CD8-positive, alpha-beta memory T cell (primary cell): ENCODE results near the gene SDF4. TPM values are rescaled to one million over a fixed set of nuclear protein-coding genes. Genes with fewer than 3 reads are reported as not detected.
A peak's percentile ranks its signal among the peaks of the same experiment; 100 is the strongest.

Source experiments
- CTCF ChIA-PET: fragments of 350-600 bp; sonication (Branson Sonifier 250); formaldehyde crosslinking; loops from one replicate; lab custom pipeline; 2021; ENCODE audit warnings: antibody characterized with exemption; lab: Charles Lee
- POLR2A ChIA-PET: fragments of 350-600 bp; sonication (Branson Sonifier 250); formaldehyde crosslinking; loops from one replicate; lab custom pipeline; 2021; ENCODE audit warnings: antibody characterized with exemption; lab: Charles Lee
- DNase-seq, 5 donors: peaks; one replicate each; pipeline versions ENCODE4 v3.0.0 to v3.0.0-alpha.2; 2020 to 2022; ENCODE audit warnings: mixed read lengths in 1 of 5
- H3K27ac ChIP-seq: one replicate; pipeline ENCODE4 v1.7.0; 2013; ENCODE audit warnings: low read depth, mild to moderate bottlenecking, low read length, moderate library complexity
- H3K27me3 ChIP-seq: 2 replicates; pipeline ENCODE4 v1.7.0; 2013; ENCODE audit warnings: low read length, mild to moderate bottlenecking; ENCODE audit not compliant: insufficient read depth, poor library complexity, severe bottlenecking
- H3K36me3 ChIP-seq: 2 replicates; pipeline ENCODE4 v1.7.0; 2013; ENCODE audit warnings: mild to moderate bottlenecking, low read length, moderate library complexity; ENCODE audit not compliant: insufficient read depth
- H3K4me1 ChIP-seq: 2 replicates; pipeline ENCODE4 v1.7.0; 2013; ENCODE audit warnings: mild to moderate bottlenecking, low read length, moderate library complexity; ENCODE audit not compliant: insufficient read depth
- H3K4me3 ChIP-seq: 2 replicates; pipeline ENCODE4 v1.7.0; 2013; ENCODE audit warnings: mild to moderate bottlenecking, low read length
- H3K9me3 ChIP-seq: 2 replicates; pipeline ENCODE4 v1.7.0; 2013; ENCODE audit warnings: mild to moderate bottlenecking, low read length
- H3K27ac Mint-ChIP-seq, 8 donors: one replicate each; pipeline ENCODE4 v1.8.0; 2020 to 2021; ENCODE audit warnings: mixed read lengths in 8 of 8, mild to moderate bottlenecking in 6 of 8, inconsistent platforms in 3 of 8, moderate library complexity in 3 of 8
- H3K27me3 Mint-ChIP-seq, 2 donors: one replicate each; pipeline ENCODE4 v1.8.0; 2020 to 2021; ENCODE audit warnings: mixed read lengths in 2 of 2, mild to moderate bottlenecking in 1 of 2, moderate library complexity in 1 of 2
- H3K36me3 Mint-ChIP-seq, 3 donors: one replicate each; pipeline ENCODE4 v1.8.0; 2020 to 2021; ENCODE audit warnings: mixed read lengths in 3 of 3, inconsistent platforms in 1 of 3, mild to moderate bottlenecking in 1 of 3
- H3K4me1 Mint-ChIP-seq, 3 donors: one replicate each; pipeline ENCODE4 v1.8.0; 2020 to 2021; ENCODE audit warnings: mixed read lengths in 3 of 3, inconsistent platforms in 1 of 3, mild to moderate bottlenecking in 1 of 3
- H3K4me3 Mint-ChIP-seq, 7 donors: one replicate each; pipeline ENCODE4 v1.8.0; 2020 to 2021; ENCODE audit warnings: mixed read lengths in 7 of 7, mild to moderate bottlenecking in 6 of 7, moderate library complexity in 4 of 7, inconsistent platforms in 2 of 7
- H3K9me3 Mint-ChIP-seq, 5 donors: one replicate each; pipeline ENCODE4 v1.8.0; 2020 to 2022; ENCODE audit warnings: mixed read lengths in 5 of 5, mild to moderate bottlenecking in 3 of 5, moderate library complexity in 2 of 5, inconsistent platforms in 1 of 5
- polyA plus RNA-seq: library from polyadenylated mRNA; unstranded; fragments of 300-500 nt; fragmentation: Illumina TruSeq; gene quantifications from one replicate; pipeline ENCODE4 v1.2.3, GENCODE V29; 2021
- total RNA-seq, 2 experiments: library from RNA; stranded (reverse); gene quantifications; one replicate each; pipeline ENCODE4 v1.2.3, GENCODE V29; 2021

SDF4 gene
- total and polyA plus RNA-seq, 3 experiments from 2014 or later = 108 to 169 (median 158) TPM

DNA sequence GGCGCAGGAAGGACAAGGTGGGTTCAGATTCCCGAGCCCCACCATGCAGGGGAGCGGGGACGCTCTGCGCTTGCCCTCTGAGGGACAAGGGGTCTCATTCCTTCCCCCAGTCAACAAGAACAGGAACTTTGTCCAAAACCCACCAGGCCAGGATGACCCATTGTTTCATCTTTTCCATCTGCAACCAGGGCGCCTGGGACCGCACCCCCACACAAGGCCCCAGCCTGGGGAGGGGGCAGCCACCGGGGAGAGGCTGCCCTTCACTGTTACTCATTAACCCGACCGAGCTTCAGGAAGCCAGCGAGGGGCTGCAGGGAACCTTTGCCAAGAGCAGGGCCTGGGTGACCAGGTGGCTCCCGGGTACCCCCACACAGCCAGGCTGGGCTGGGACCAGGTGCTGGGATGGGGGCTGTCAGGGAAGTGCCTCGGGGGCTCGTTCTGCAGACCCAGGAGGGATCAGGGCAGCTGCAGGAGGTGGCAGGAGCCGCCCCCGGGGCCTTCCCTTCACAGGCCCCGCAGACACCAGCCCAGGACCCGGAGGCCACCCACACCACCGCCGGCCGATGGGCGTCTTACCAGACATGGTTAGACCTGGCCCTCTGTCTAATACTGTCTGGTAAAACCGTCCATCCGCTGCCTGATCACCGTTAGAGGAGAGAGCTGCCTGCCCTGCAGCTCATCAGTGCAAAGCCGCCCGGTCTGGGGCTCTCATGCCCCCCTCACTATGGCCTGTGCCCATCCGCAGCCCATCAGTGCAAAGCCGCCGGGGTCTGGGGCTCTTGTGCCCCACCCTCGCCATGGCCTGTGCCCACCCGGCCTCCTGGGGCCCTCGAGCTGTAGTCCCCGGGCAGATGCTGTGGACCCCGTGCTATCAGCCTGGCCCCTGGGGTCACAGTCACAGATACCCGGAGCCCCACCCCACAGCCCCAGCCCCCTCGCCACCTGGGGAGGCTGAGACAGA, 63.1 kb downstream of the SDF4 start:
- ChIA-PET POLR2A (no interaction called here), CTCF (no interaction called here)

GRCh38 chr1:1167841-1168450, 63.9 kb downstream of the SDF4 start:
- H3K9me3 ChIP-seq = no peaks in the 10 kb centered on the region
- no peaks in the 10 kb centered on the region for H3K9me3 Mint-ChIP-seq
- no peak overlapping the region for H3K4me3 ChIP-seq
- peak in 1 of 5 donors; percentile 34 for DNase-seq
- H3K4me1 ChIP-seq = peaks cover 6% of the 10 kb centered on the region
- H3K4me1 Mint-ChIP-seq = peaks cover 4 to 14% (median 9%) of the 10 kb centered on the region in 3 donors
- no peaks in the 10 kb centered on the region for H3K36me3 ChIP-seq
- ChIA-PET POLR2A (no interaction called here), CTCF (no interaction called here)
- peaks cover 4 to 15% of the 10 kb centered on the region in 2 donors for H3K27me3 Mint-ChIP-seq
- no peak overlapping the region for H3K27ac Mint-ChIP-seq
- no peak overlapping the region for H3K27ac ChIP-seq
- H3K36me3 Mint-ChIP-seq = no peaks in the 10 kb centered on the region
- H3K27me3 ChIP-seq = no peaks in the 10 kb centered on the region
- H3K4me3 Mint-ChIP-seq = no peak overlapping the region

More for the DNA sequence above, 63.1 kb downstream of the SDF4 start:
- H3K4me3 ChIP-seq = no peak overlapping the region
- Mint-ChIP-seq H3K4me1 (peaks cover 4 to 19% (median 9%) of the 10 kb centered on the region in 3 donors), H3K36me3 (no peaks in the 10 kb centered on the region), H3K4me3 (no peak overlapping the region), H3K27me3 (peaks cover 4 to 15% of the 10 kb centered on the region in 2 donors), H3K9me3 (no peaks in the 10 kb centered on the region), H3K27ac (no peak overlapping the region)
- no peaks in the 10 kb centered on the region for H3K36me3 ChIP-seq
- peak in 1 of 5 donors; percentile 40 for DNase-seq
- no peaks in the 10 kb centered on the region for H3K9me3 ChIP-seq
- peaks cover 12% of the 10 kb centered on the region for H3K4me1 ChIP-seq
- H3K27ac ChIP-seq = no peak overlapping the region
- H3K27me3 ChIP-seq = no peaks in the 10 kb centered on the region

DNA sequence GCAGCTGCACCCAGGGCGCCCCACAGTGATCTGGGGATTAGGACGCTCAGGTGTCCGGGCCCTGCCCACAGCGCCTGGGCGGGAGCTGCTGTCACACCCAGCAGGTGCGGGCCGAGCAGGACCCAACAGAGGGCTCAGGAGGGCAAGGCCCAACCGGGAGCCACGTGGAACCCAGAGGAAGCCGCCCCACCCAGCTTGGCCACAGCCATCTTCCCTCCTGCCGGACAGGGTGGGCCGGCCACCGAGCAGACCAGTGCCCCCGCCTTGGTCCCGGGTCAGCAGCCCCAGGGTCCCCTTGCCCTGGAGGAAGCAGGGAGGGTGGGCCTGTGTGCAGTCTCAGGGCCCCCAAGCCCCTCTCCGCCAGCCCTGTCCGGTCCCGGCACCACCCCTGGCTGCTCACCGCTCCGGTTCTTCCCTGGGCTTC, 64.4 kb downstream of the SDF4 start:
- Mint-ChIP-seq H3K27me3 (peaks cover 4 to 15% of the 10 kb centered on the region in 2 donors), H3K9me3 (no peaks in the 10 kb centered on the region)

More for the DNA sequence above, 64.4 kb downstream of the SDF4 start:
- Mint-ChIP-seq H3K4me3 (no peak overlapping the region), H3K4me1 (peaks cover 4 to 11% (median 8%) of the 10 kb centered on the region in 3 donors), H3K36me3 (no peaks in the 10 kb centered on the region), H3K27ac (no peak overlapping the region)
- H3K4me3 ChIP-seq = no peak overlapping the region
- DNase-seq = peak in 1 of 5 donors; percentile 38
- H3K27me3 ChIP-seq = no peaks in the 10 kb centered on the region
- no peaks in the 10 kb centered on the region for H3K9me3 ChIP-seq
- no peak overlapping the region for H3K27ac ChIP-seq
- H3K36me3 ChIP-seq = no peaks in the 10 kb centered on the region
- H3K4me1 ChIP-seq = peaks cover 5% of the 10 kb centered on the region
- CTCF ChIA-PET = no interaction called here
- POLR2A ChIA-PET = no interaction called here

Other genes with a start within 250 kb of the SDF4 start
- not detected for gene PERM1, start 249.9 kb downstream of the SDF4 start, total RNA-seq
- gene PERM1, start 249.9 kb downstream of the SDF4 start, polyA plus RNA-seq = not detected
- gene HES4, start 231.9 kb downstream of the SDF4 start, total RNA-seq = under 1 TPM; 0.24 to 0.62 TPM
- gene HES4, start 231.9 kb downstream of the SDF4 start, polyA plus RNA-seq = not detected
- 10 to 100 TPM; 16.9 to 20.4 TPM for gene ISG15, start 218.5 kb downstream of the SDF4 start, total RNA-seq
- gene ISG15, start 218.5 kb downstream of the SDF4 start, polyA plus RNA-seq = 250 TPM
- gene AGRN, start 211.9 kb downstream of the SDF4 start, total RNA-seq = 1 to 10 TPM; 7.1 to 8.0 TPM
- not detected for gene AGRN, start 211.9 kb downstream of the SDF4 start, polyA plus RNA-seq
- gene RNF223, start 157.7 kb downstream of the SDF4 start, total RNA-seq = not detected
- gene RNF223, start 157.7 kb downstream of the SDF4 start, polyA plus RNA-seq = not detected
- 10 to 100 TPM; 18.7 to 20.8 TPM for gene C1orf159, start 115.9 kb downstream of the SDF4 start, total RNA-seq
- gene C1orf159, start 115.9 kb downstream of the SDF4 start, polyA plus RNA-seq = 7.9 TPM
- not detected for gene TTLL10, start 58.1 kb downstream of the SDF4 start, total RNA-seq
- gene TTLL10, start 58.1 kb downstream of the SDF4 start, polyA plus RNA-seq = not detected
- gene TNFRSF18, start 25.4 kb downstream of the SDF4 start, total RNA-seq = 10 to 100 TPM; 91.0 to 97.1 TPM
- 2.0 TPM for gene TNFRSF18, start 25.4 kb downstream of the SDF4 start, polyA plus RNA-seq
- gene TNFRSF4, start 17.8 kb downstream of the SDF4 start, total RNA-seq = 100 to 1,000 TPM; 180 to 193 TPM
- 1.9 TPM for gene TNFRSF4, start 17.8 kb downstream of the SDF4 start, polyA plus RNA-seq
- gene B3GALT6, start 236 bp upstream of the SDF4 start, total RNA-seq = 10 to 100 TPM; 23.7 to 24.1 TPM
- 16.4 TPM for gene B3GALT6, start 236 bp upstream of the SDF4 start, polyA plus RNA-seq
- gene C1QTNF12, start 14.7 kb upstream of the SDF4 start, total RNA-seq = 1 to 10 TPM in 1 of 2 experiments, under 1 TPM in 1; 0.51 to 1.1 TPM
- gene C1QTNF12, start 14.7 kb upstream of the SDF4 start, polyA plus RNA-seq = not detected
- gene UBE2J2, start 41.9 kb upstream of the SDF4 start, total RNA-seq = 10 to 100 TPM; 76.7 to 79.3 TPM
- 79.7 TPM for gene UBE2J2, start 41.9 kb upstream of the SDF4 start, polyA plus RNA-seq
- 1 to 10 TPM; 2.9 to 5.0 TPM for gene SCNN1D, start 48.4 kb upstream of the SDF4 start, total RNA-seq
- 0.09 TPM for gene SCNN1D, start 48.4 kb upstream of the SDF4 start, polyA plus RNA-seq
- gene ACAP3, start 75.9 kb upstream of the SDF4 start, total RNA-seq = 10 to 100 TPM; 36.4 to 38.8 TPM
- 6.9 TPM for gene ACAP3, start 75.9 kb upstream of the SDF4 start, polyA plus RNA-seq
- 10 to 100 TPM; 32.9 to 34.3 TPM for gene PUSL1, start 76.6 kb upstream of the SDF4 start, total RNA-seq
- gene PUSL1, start 76.6 kb upstream of the SDF4 start, polyA plus RNA-seq = 22.0 TPM
- 100 to 1,000 TPM; 117 to 118 TPM for gene INTS11, start 92.7 kb upstream of the SDF4 start, total RNA-seq
- 70.5 TPM for gene INTS11, start 92.7 kb upstream of the SDF4 start, polyA plus RNA-seq
- gene CPTP, start 92.8 kb upstream of the SDF4 start, total RNA-seq = 10 to 100 TPM; 17.6 to 18.3 TPM
- gene CPTP, start 92.8 kb upstream of the SDF4 start, polyA plus RNA-seq = 23.6 TPM
- gene TAS1R3, start 99.3 kb upstream of the SDF4 start, total RNA-seq = under 1 TPM; 0.53 to 0.62 TPM
- 0.28 TPM for gene TAS1R3, start 99.3 kb upstream of the SDF4 start, polyA plus RNA-seq
- gene DVL1, start 117.4 kb upstream of the SDF4 start, total RNA-seq = 10 to 100 TPM; 39.7 to 41.1 TPM
- 1.6 TPM for gene DVL1, start 117.4 kb upstream of the SDF4 start, polyA plus RNA-seq
- under 1 TPM; 0.26 to 0.29 TPM for gene MXRA8, start 126.6 kb upstream of the SDF4 start, total RNA-seq
- gene MXRA8, start 126.6 kb upstream of the SDF4 start, polyA plus RNA-seq = 0.61 TPM
- 100 to 1,000 TPM; 159 to 169 TPM for gene AURKAIP1, start 143.2 kb upstream of the SDF4 start, total RNA-seq
- 157 TPM for gene AURKAIP1, start 143.2 kb upstream of the SDF4 start, polyA plus RNA-seq
- gene CCNL2, start 167.3 kb upstream of the SDF4 start, total RNA-seq = 100 to 1,000 TPM; 119 to 124 TPM
- gene CCNL2, start 167.3 kb upstream of the SDF4 start, polyA plus RNA-seq = 29.0 TPM
- 100 to 1,000 TPM; 206 to 208 TPM for gene MRPL20, start 175.3 kb upstream of the SDF4 start, total RNA-seq
- 198 TPM for gene MRPL20, start 175.3 kb upstream of the SDF4 start, polyA plus RNA-seq
- not detected for gene ANKRD65, start 189.3 kb upstream of the SDF4 start, total RNA-seq
- gene ANKRD65, start 189.3 kb upstream of the SDF4 start, polyA plus RNA-seq = not detected
- under 1 TPM in 1 of 2 experiments, not detected in 1; 0.31 TPM for gene VWA1, start 203.7 kb upstream of the SDF4 start, total RNA-seq
- not detected for gene VWA1, start 203.7 kb upstream of the SDF4 start, polyA plus RNA-seq
- 1 to 10 TPM in 1 of 2 experiments, under 1 TPM in 1; 0.53 to 1.9 TPM for gene ATAD3C, start 217.7 kb upstream of the SDF4 start, total RNA-seq
- gene ATAD3C, start 217.7 kb upstream of the SDF4 start, polyA plus RNA-seq = 4.3 TPM
- gene ATAD3B, start 239.8 kb upstream of the SDF4 start, total RNA-seq = 10 to 100 TPM; 81.6 to 86.6 TPM
- 7.9 TPM for gene ATAD3B, start 239.8 kb upstream of the SDF4 start, polyA plus RNA-seq